GM12872 (cell line): ENCODE data around the gene EFNA5.

ENCODE experiments used
- CTCF ChIP-seq: IDR thresholded peaks from 3 replicates; pipeline ENCODE4 v1.5.1; 2011; ENCODE audit warnings: low read depth, mild to moderate bottlenecking, low read length, moderate library complexity; ENCODE audit not compliant: insufficient read depth

Gene EFNA5

DNA sequence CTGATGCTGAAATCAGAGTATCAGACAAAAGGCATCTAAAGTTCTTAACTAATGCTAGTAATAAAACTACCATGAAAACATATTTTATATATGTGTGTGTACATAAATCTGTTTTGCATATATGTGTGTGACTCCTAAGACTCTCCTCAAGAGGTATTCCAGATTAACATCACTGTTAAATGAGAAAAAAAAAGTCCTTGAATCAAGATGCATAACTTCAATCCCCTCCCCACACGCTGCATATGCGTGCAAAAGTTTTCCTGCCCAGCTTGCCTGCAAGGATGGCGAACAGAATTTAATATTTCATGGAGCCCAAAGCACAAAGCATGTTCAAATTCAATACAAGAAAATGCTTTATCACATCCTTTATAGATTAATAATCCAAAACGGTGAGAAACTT is 34.7 kb downstream of the EFNA5 start:
- TF ChIP-seq CTCF, result no peak

DNA sequence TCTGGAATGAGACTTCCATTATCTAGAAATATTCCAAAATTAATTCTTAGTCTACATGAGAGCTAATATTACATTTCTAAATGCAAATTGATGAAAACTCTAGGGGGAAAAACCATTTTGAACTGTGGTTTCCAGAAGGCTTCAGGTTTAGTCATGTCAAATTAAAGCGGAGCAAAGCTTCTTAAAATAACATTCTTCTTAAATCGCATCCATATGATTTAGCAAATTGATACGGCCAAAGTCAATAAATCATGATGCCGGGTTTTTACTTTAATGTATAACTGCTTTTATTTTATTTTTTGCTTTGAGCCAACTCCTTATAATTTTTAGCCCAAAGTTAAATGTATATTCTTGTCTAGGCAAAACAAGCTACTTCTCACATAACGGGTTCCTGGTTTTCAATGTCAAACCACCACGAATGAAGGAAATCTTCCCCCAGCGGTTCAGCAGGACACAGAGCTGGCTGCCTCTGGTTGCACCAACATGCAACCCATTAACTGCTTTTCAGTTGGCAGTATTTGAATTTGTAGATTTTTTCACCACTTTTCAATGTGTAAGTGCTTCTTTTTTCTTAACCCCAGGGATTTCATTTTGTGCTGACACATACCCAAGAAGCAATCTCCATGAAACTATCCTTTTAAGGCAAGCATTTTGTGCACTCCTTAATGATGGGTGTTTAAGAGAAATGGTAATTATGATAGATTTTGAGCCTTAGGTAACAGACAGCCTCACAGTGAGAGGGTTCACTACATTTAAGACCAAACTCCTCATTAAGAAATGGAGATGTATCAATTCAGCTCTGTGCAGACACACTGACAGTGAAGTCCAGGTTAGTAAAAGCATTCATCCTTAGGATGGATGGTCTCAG is 35.5 kb downstream of the EFNA5 start:
- no peak for TF ChIP-seq CTCF

GRCh38 chr5:107633171-107633901 is 37.4 kb downstream of the EFNA5 start:
- TF ChIP-seq CTCF, result no peak

DNA sequence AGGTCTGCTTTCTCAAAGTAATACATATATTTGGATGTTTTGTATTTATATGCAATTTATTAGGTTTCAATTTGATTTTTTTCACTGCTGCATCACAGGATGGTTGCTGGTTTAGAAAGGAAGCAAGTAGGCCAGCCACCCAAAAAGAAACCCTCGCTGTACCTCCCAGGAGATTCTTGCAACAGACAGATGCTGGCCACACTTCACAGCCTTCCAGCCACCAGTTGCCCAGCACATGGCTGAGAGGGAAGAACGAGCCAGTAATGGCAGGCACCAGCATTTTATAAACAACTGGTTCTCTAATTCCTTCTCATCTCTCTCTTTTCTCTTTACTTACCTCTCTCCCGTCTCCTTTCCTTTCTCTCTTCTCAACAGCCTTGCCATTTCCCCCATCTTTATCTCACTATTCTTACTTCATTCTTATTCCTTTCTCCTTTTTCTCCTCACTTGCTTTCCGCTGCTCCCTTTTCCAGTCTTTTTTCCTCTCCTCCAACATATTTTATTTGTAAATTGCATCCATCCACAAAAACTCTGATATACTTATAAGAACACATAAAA is 38.9 kb downstream of the EFNA5 start:
- no peak for TF ChIP-seq CTCF

DNA sequence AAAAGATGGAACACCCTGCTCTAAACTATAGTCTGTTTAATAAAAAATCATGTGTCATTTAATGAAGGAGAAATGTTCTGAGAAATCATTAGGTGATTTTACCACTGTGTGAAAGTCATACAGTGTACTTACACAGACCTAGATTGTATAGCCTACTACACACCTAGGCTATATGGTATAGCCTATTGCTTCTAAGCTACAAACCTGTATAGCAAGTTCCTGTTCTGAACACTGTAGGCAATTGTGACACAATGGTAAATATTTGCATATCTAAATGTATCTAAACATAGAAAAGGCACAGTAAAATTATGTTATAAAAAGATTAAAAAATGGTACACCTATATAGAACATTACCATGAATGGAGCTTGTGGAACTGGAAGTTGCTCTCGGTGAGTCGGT is 40.6 kb downstream of the EFNA5 start:
- TF ChIP-seq CTCF, result no peak

DNA sequence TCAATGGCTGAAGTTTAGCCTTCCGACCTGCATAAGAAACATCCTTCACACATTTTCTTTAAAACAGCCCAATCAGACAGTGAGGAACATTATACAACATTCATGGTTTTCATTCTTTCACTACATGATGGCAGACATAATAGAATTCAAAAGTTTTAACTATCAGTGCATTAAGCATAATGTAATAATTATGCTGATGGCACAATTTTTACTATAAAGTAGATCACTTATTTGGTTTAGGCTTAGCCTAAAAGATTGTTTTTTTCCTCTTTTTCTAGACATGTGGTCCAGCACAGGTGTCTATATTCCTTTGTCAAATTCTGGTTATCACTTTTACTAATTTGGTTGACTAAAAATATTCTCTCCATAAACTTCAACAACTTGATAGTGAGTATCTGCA is 46.5 kb downstream of the EFNA5 start:
- no peak for TF ChIP-seq CTCF

- TF ChIP-seq CTCF, result no peak
Observed at GRCh38 chr5:107621089-107621488, 49.6 kb downstream of the EFNA5 start.
